IPS DF 19.7 (cell line): ENCODE measurements around the gene DNAJC15.
"Not testable (repeated sequence)": the region's sequence is repeated elsewhere in the genome, so short reads cannot be mapped to it uniquely, and the experiment has no call there.

Experiments
- DNase-seq: peaks from one replicate; pipeline ENCODE4 v3.0.0-alpha.2; 2013; ENCODE audit warnings: low read depth, low spot score

The DNAJC15 gene

DNA sequence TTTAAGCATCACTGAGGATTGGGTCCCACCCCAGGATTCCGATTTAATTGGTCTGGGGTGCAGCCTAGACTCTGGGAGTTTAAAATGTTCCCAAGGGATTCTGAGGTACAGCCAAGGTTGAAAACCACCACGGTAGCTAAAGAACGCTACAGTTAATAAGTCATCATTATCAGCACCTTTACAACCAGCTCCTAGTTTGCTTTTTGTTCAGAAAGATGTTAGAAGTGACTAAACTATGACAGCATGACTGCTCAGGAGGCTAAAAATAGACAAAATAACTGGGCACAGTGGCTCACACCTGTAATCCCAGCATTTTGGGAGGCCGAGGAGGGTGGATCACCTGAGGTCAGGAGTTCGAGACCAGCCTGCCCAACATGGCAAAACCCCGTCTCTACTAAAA, 19.7 kb upstream of the DNAJC15 start:
- no peak for DNase-seq

- no peak for DNase-seq
Measured at GRCh38 chr13:43005460-43006236, 17.7 kb upstream of the DNAJC15 start.

GRCh38 chr13:43006893-43007631, 16.3 kb upstream of the DNAJC15 start:
- no peak for DNase-seq

- no peak for DNase-seq
Measured at GRCh38 chr13:43008596-43008995, 14.8 kb upstream of the DNAJC15 start.

DNA sequence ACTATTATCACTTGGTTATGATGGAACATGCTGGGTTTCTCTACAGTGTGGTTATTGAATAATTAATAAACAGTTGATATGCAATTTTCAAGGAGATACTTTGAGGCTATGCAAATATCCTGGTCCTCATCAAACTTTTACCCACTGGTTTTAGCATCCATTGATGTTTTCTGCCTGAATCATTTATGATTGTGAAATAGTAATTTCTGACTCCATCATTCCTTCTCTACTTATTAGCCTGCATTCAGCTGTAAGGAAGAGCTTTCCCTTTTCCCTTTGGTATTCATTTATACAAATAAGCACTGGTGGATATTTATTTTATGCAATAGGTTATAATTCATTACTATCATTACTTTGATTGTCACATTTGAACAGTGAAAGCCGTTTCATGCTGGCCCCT, 13.9 kb upstream of the DNAJC15 start:
- no peak for DNase-seq

GRCh38 chr13:43014162-43014561, 9.2 kb upstream of the DNAJC15 start:
- no peak for DNase-seq

DNA sequence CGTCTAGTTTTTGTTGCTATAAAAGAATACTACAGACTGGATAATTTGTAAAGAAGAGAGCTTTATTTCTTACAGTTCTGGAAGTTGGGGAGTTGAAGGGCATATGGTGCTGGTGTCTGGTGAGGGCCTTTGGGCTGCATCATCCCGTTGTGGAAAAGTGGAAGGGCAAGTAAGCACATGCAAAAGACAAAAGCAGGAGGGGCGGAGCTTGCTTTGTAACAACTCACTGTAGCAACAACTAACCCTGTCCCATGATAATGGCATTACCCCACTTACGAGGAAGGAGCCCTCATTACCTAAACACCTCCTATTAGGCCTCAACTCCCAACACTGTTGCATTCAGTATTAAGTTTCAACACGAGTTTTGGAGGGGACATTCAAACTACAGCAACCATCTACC, 7.2 kb upstream of the DNAJC15 start:
- no peak for DNase-seq

DNA sequence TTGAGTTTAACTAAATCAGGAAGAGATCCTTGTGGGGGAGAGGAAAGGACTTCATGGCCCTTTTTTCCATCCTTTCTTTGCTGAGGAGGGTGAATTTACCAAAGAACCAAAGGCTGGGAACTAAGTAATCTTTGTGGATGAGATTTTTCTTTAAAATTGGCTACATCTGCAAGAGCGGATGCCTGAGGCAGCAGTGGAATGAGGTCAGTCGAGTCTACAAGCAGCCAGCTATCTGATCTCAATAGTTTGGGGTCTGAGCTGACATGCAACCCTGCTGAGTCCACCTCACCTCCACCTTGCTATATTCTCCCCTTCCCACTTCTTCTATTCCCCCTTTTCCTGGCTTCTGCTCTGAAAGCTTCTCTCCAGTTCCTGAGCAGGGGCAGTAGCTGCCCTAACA, 3.6 kb upstream of the DNAJC15 start:
- DNase-seq: no peak

- DNase-seq: no peak
Measured at GRCh38 chr13:43020794-43021193, 2.6 kb upstream of the DNAJC15 start.

DNA sequence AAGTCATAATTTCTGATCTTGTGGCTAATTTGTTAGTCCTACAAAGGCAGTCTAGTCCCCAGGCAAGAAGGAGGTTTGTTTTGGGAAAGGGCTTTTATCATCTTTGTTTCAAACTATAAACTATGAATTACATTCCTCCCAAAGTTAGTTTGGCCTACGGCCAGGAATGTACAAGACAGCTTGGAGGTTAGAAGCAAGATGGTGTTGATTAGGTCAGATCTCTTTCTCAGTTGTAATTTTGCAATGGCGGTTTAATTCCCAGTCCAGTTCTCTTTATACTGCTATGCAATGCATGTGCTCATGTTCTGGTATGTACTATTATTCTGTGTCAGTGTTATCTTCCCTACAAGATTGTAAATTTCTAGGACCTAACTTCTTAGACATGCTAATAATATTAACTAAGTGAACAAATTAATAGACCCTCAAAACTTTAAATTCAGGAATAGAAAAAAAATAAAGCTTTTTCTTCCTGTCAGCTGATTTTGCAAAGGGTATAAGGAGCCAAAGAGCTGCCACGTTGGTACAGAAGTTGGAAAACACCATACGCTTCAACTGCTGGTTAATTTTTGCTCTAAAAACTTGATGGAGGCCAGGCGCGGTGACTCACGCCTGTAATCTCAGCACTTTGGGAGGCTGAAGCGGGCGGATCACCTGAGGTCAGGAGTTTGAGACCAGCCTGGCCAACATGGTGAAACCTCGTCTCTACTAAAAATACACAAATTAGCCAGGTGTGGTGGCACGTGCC, 1.3 kb upstream of the DNAJC15 start:
- DNase-seq: no peak

- DNase-seq: no peak
Measured at GRCh38 chr13:43022934-43023288, 475 bp upstream of the DNAJC15 start.

- DNase-seq: no peak
Measured at GRCh38 chr13:43026262-43026661, 2.9 kb downstream of the DNAJC15 start.

DNA sequence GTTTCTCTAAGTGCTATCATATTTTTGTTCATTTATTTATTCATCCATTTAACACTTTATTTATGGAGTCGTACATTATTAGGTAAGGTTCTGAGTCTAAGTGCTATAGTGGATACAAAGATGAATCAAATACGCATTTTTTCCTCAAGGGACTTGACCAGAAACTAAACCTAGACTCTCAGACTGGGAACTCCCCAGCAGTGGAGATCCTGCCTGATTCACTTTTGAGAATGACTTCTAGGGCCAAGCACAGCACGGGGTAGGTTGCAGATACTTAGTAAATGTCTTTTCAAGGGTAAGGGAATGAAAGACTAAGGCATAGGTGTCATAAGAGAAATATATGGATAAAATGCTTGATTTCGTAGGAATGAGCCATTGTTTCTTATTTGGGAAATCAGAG, 7.2 kb downstream of the DNAJC15 start:
- DNase-seq: no peak

DNA sequence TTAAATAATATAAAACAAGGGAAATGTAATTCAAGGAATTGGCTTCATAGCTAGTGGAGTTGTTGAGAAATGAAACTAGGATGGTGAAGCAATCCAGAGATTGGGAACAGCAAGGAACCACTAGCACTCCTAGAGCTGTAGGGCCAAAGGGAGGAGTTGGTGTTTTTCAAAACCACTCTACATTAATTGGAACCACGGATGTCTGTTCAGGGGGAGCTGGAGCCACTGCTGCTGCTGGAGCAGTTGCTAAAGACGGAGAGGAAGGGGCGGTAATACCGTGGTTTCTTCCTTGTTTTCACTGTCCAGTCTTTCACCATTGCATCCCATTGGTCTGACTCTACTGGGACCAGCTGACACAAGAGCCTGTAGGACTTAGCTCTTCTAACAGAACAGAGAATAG, 8.5 kb downstream of the DNAJC15 start:
- no peak for DNase-seq

- DNase-seq: no peak
Measured at GRCh38 chr13:43033038-43033437, 9.7 kb downstream of the DNAJC15 start.

- no peak for DNase-seq
Measured at GRCh38 chr13:43036351-43037250, 13.2 kb downstream of the DNAJC15 start.

- no peak for DNase-seq
Measured at GRCh38 chr13:43039966-43040365, 16.6 kb downstream of the DNAJC15 start.

GRCh38 chr13:43040581-43041368, 17.4 kb downstream of the DNAJC15 start:
- not testable (repeated sequence) for DNase-seq

GRCh38 chr13:43041369-43041921, 18.1 kb downstream of the DNAJC15 start:
- DNase-seq: no peak

GRCh38 chr13:43042410-43042921, 19.1 kb downstream of the DNAJC15 start:
- no peak for DNase-seq
